MCF 10A (cell line): ENCODE measurements around the gene PCDH15. TPM values are rescaled to one million over a fixed set of nuclear protein-coding genes. Genes with fewer than 3 reads are reported as not detected.

Experiments used
- BruUV-seq: library from RNA; stranded (reverse); fragments of 400-500 nt; replicated peaks from 2 replicates; lab custom pipeline; 2021; lab: Mats Ljungman, UMichigan
- CTCF ChIA-PET: fragments of 300-600 bp; sonication (Branson Sonifier 250); formaldehyde crosslinking; extraction: SDS; loops from one replicate; lab custom pipeline; 2021; ENCODE audit warnings: antibody characterized with exemption, inconsistent platforms; lab: Yijun Ruan, JAX
- POLR2A ChIA-PET: fragments of 300-600, 350-650 bp; sonication (Branson Sonifier 250); formaldehyde crosslinking; extraction: SDS; loops from one replicate; lab custom pipeline; 2020; ENCODE audit warnings: antibody characterized with exemption, inconsistent platforms; lab: Yijun Ruan, JAX
- DNase-seq: peaks from one replicate; pipeline ENCODE4 v3.0.0-alpha.2; 2018; ENCODE audit not compliant: unreplicated experiment
- H3K27ac Mint-ChIP-seq: one replicate; pipeline ENCODE4 v1.8.0; 2022; ENCODE audit warnings: mild to moderate bottlenecking, low read depth, mixed read lengths; ENCODE audit not compliant: unreplicated experiment
- H3K27me3 Mint-ChIP-seq: one replicate; pipeline ENCODE4 v1.8.0; 2022; ENCODE audit warnings: mixed read lengths; ENCODE audit not compliant: insufficient read depth, unreplicated experiment
- H3K36me3 Mint-ChIP-seq: one replicate; pipeline ENCODE4 v1.8.0; 2022; ENCODE audit warnings: mild to moderate bottlenecking, moderate library complexity, mixed read lengths; ENCODE audit not compliant: insufficient read depth, unreplicated experiment
- H3K4me1 Mint-ChIP-seq: one replicate; pipeline ENCODE4 v1.8.0; 2022; ENCODE audit warnings: mixed read lengths; ENCODE audit not compliant: insufficient read depth, unreplicated experiment
- H3K4me3 Mint-ChIP-seq: one replicate; pipeline ENCODE4 v1.8.0; 2022; ENCODE audit warnings: mild to moderate bottlenecking, moderate library complexity, mixed read lengths; ENCODE audit not compliant: unreplicated experiment
- H3K9me3 Mint-ChIP-seq: one replicate; pipeline ENCODE4 v1.8.0; 2022; ENCODE audit warnings: mixed read lengths; ENCODE audit not compliant: unreplicated experiment
- CTCF ChIP-seq: fragments of 200-600 bp; IDR thresholded peaks from one replicate; pipeline ENCODE4 v1.8.0; 2022; ENCODE audit warnings: antibody characterized with exemption, mild to moderate bottlenecking; ENCODE audit not compliant: unreplicated experiment
- intact Hi-C: fragments of 100-400 bp; cut with micrococcal nuclease; formaldehyde crosslinking; loops from 2 replicates; pipeline ENCODE4 v1.14.1; 2022
- total RNA-seq: library from RNA; stranded (reverse); gene quantifications from 2 replicates; pipeline ENCODE4 v1.2.3, GENCODE V29; 2022

Gene PCDH15
- total RNA-seq, 1 experiment from 2014 or later, result not detected

GRCh38 chr10:53846809-53847208 is 954.2 kb downstream of the PCDH15 start:
- intact Hi-C loops, result loop anchor here (10.0 kb wide), 1 partner anchor 288 kb away; no protein-coding TSS in a partner anchor
- CTCF ChIA-PET, result interaction anchor here (0.6 to 1.3 kb wide), 3 partner anchors 22 to 637 kb away, joined by 3 to 5 read pairs (median 4); no protein-coding TSS in a partner anchor
- no peak overlapping the region for H3K27ac Mint-ChIP-seq
- no peaks in the 10 kb centered on the region for H3K9me3 Mint-ChIP-seq
- H3K27me3 Mint-ChIP-seq, result no peaks in the 10 kb centered on the region
- peaks cover 8% of the 10 kb centered on the region for H3K4me1 Mint-ChIP-seq
- peak; percentile 4 for DNase-seq
- BruUV-seq, result no TSS peak
- TF ChIP-seq CTCF, result no peak
- H3K36me3 Mint-ChIP-seq, result no peaks in the 10 kb centered on the region
- POLR2A ChIA-PET, result interaction anchor here (0.7 kb wide), 1 partner anchor 327 kb away, joined by 3 read pairs; no protein-coding TSS in a partner anchor
- no peak overlapping the region for H3K4me3 Mint-ChIP-seq

GRCh38 chr10:53843736-53844362 is 957.2 kb downstream of the PCDH15 start:
- H3K4me3 Mint-ChIP-seq, result no peak overlapping the region
- no TSS peak for BruUV-seq
- ChIA-PET POLR2A (interaction anchor here (0.6 kb wide), 1 partner anchor 1115 kb away, joined by 5 read pairs; no protein-coding TSS in a partner anchor), CTCF (no interaction called here)
- peak; percentile 16 for DNase-seq
- H3K9me3 Mint-ChIP-seq, result no peaks in the 10 kb centered on the region
- no peaks in the 10 kb centered on the region for H3K36me3 Mint-ChIP-seq
- H3K4me1 Mint-ChIP-seq, result peaks cover 8% of the 10 kb centered on the region
- TF ChIP-seq CTCF, result no peak
- H3K27me3 Mint-ChIP-seq, result no peaks in the 10 kb centered on the region
- intact Hi-C loops, result loop anchor here (10.0 kb wide), 1 partner anchor 291 kb away; no protein-coding TSS in a partner anchor
- H3K27ac Mint-ChIP-seq, result peak overlapping the region; percentile 80

- DNase-seq, result no peak
- ChIA-PET POLR2A (no interaction called here), CTCF (interaction anchor here (0.6 to 1.0 kb wide), 4 partner anchors 50 to 376 kb away, joined by 3 read pairs; no protein-coding TSS in a partner anchor)
- Mint-ChIP-seq H3K27me3 (no peaks in the 10 kb centered on the region), H3K9me3 (no peaks in the 10 kb centered on the region), H3K4me3 (no peak overlapping the region), H3K27ac (no peak overlapping the region), H3K36me3 (no peaks in the 10 kb centered on the region), H3K4me1 (peaks cover 12% of the 10 kb centered on the region)
- no TSS peak for BruUV-seq
- no peak for TF ChIP-seq CTCF
- intact Hi-C loops, result loop anchor here (10.0 kb wide), 1 partner anchor 293 kb away; no protein-coding TSS in a partner anchor
These were observed 959.4 kb downstream of the PCDH15 start for GRCh38 chr10:53841483-53842145.

- no TSS peak for BruUV-seq
- DNase-seq, result no peak
- no peak overlapping the region for H3K27ac Mint-ChIP-seq
- CTCF ChIA-PET, result interaction anchor here (0.5 to 1.4 kb wide), 22 partner anchors 11 to 1695 kb away, joined by 3 to 10 read pairs (median 3); no protein-coding TSS in a partner anchor
- H3K4me1 Mint-ChIP-seq, result peaks cover 21% of the 10 kb centered on the region
- H3K9me3 Mint-ChIP-seq, result no peaks in the 10 kb centered on the region
- TF ChIP-seq CTCF, result no peak
- no peaks in the 10 kb centered on the region for H3K36me3 Mint-ChIP-seq
- intact Hi-C loops, result loop anchor here (10.0 kb wide), 1 partner anchor 294 kb away; no protein-coding TSS in a partner anchor
- POLR2A ChIA-PET, result interaction anchor here (0.6 kb wide), 1 partner anchor 261 kb away, joined by 3 read pairs; no protein-coding TSS in a partner anchor
- no peaks in the 10 kb centered on the region for H3K27me3 Mint-ChIP-seq
- no peak overlapping the region for H3K4me3 Mint-ChIP-seq
These were observed 960.4 kb downstream of the PCDH15 start for GRCh38 chr10:53840653-53841052.
